ENCODE measurements around the gene SOST. TPM values are rescaled to one million over a fixed set of nuclear protein-coding genes. Genes with fewer than 3 reads are reported as not detected.

SOST gene
- total RNA-seq, 1 experiment from 2014 or later, result 0.07 TPM

- ATAC-seq, result no peak
- CTCF ChIA-PET, result interaction anchor here (0.5 to 14.2 kb wide), 19 partner anchors 11 to 399 kb away, joined by 3 to 476 read pairs (median 4); partner anchors contain the start of genes CD300LG and DUSP3
- Mint-ChIP-seq H3K27me3 (ENCODE audit: low read depth) (no peaks in the 10 kb centered on the region), H3K4me1 (peaks cover 8% of the 10 kb centered on the region), H3K36me3 (peaks cover 25% of the 10 kb centered on the region), H3K27ac (no peak overlapping the region), H3K4me3 (no peak overlapping the region), H3K9me3 (no peaks in the 10 kb centered on the region)
- POLR2A ChIA-PET, result interaction anchor here (0.8 kb wide), 1 partner anchor 11 kb away, joined by 3 read pairs; no protein-coding TSS in a partner anchor
- TF ChIP-seq ETV6 (CRISPR knock-in tag; IDR thresholded peaks at IDR 0.05) (no peak), KAT7 (CRISPR knock-in tag; IDR thresholded peaks at IDR 0.05; ENCODE audit: borderline replicate concordance) (no peak), NFE2L1 (CRISPR knock-in tag; IDR thresholded peaks at IDR 0.05) (no peak), EMX1 (CRISPR knock-in tag; IDR thresholded peaks at IDR 0.05) (no peak), ZBTB43 (CRISPR knock-in tag; IDR thresholded peaks at IDR 0.05) (no peak), PRDM15 (CRISPR knock-in tag; IDR thresholded peaks at IDR 0.05) (no peak), NFYB (CRISPR knock-in tag; conservative IDR thresholded peaks at IDR 0.05; ENCODE audit: low read depth) (no peak), GRHL2 (CRISPR knock-in tag; IDR thresholded peaks at IDR 0.05; ENCODE audit: insufficient replicate concordance, severe bottlenecking) (no peak), ATF2 (CRISPR knock-in tag; IDR thresholded peaks at IDR 0.05; ENCODE audit: borderline replicate concordance, low read depth) (no peak), SMAD3 (CRISPR knock-in tag; IDR thresholded peaks at IDR 0.05; ENCODE audit: borderline replicate concordance) (no peak), PREB (CRISPR knock-in tag; IDR thresholded peaks at IDR 0.05; ENCODE audit: borderline replicate concordance) (no peak), MLX (CRISPR knock-in tag; IDR thresholded peaks at IDR 0.05) (no peak), HMGA2 (CRISPR knock-in tag; IDR thresholded peaks at IDR 0.05) (no peak), TEAD1 (CRISPR knock-in tag; IDR thresholded peaks at IDR 0.05) (no peak)
- no peak for DNase-seq (ENCODE audit: low spot score)
Observed at GRCh38 chr17:43767053-43767712, 8.6 kb upstream of the SOST start.

- peak; percentile 86 for DNase-seq (ENCODE audit: low spot score)
- H3K4me1 Mint-ChIP-seq, result peaks cover 9% of the 10 kb centered on the region
- TF ChIP-seq CTCF (IDR thresholded peaks at IDR 0.05) (peak; percentile 82), STAT6 (CRISPR knock-in tag; conservative IDR thresholded peaks at IDR 0.05; ENCODE audit: low read depth) (no peak)
- H3K27ac Mint-ChIP-seq, result no peak overlapping the region
- H3K4me3 Mint-ChIP-seq, result no peak overlapping the region
- no peaks in the 10 kb centered on the region for H3K9me3 Mint-ChIP-seq
- peaks cover 23% of the 10 kb centered on the region for H3K36me3 Mint-ChIP-seq
- CTCF ChIA-PET, result interaction anchor here (0.5 to 14.2 kb wide), 23 partner anchors 11 to 398 kb away, joined by 3 to 476 read pairs (median 4); partner anchors contain the start of genes CD300LG and DUSP3
- POLR2A ChIA-PET, result interaction anchor here (0.7 to 0.8 kb wide), 2 partner anchors 11 to 1082 kb away, joined by 3 to 5 read pairs; no protein-coding TSS in a partner anchor
- ATAC-seq, result peak; percentile 50
- no peaks in the 10 kb centered on the region for H3K27me3 Mint-ChIP-seq (ENCODE audit: low read depth)
Observed at GRCh38 chr17:43766413-43767052, 7.9 kb upstream of the SOST start.

Data from WTC11 (cell line).